K562 (cell line): Measurements from ENCODE around the gene RAI14. TPM values are rescaled to one million over a fixed set of nuclear protein-coding genes. Genes with fewer than 3 reads are reported as not detected.

Experiments
- ATF1 ChIP-seq, 2 experiments: fragments of 450-650 bp in 1 of 2; IDR thresholded peaks; 2 replicates each; pipeline ENCODE4 v1.6.1; 2016; ENCODE audit warnings: missing compliant biosample characterization in 1 of 2, missing genetic modification characterization in 1 of 2
- E4F1 ChIP-seq: fragments of 250-450 bp; sonication (Bioruptor Pico); IDR thresholded peaks from 2 replicates; pipeline ENCODE4 v1.5.0; 2021; ENCODE audit warnings: mild to moderate bottlenecking, borderline replicate concordance
- ELF1 ChIP-seq: fragments of 200-800 bp; sonication (Bioruptor generic); IDR thresholded peaks from 2 replicates; pipeline ENCODE4 v1.6.1; 2016; ENCODE audit warnings: missing genetic modification characterization, missing compliant biosample characterization
- ETV5 ChIP-seq: sonication (generic); formaldehyde crosslinking; IDR thresholded peaks from 2 replicates; pipeline ENCODE4 v1.4.0; 2020; ENCODE audit warnings: low read depth, mild to moderate bottlenecking, missing genetic modification reagents
- EZH2 ChIP-seq: IDR thresholded peaks from 2 replicates; pipeline ENCODE4 v1.6.1; 2012; ENCODE audit warnings: low read depth, mild to moderate bottlenecking, inconsistent platforms, low read length, borderline replicate concordance
- HMGN3 ChIP-seq: IDR thresholded peaks from 2 replicates; pipeline ENCODE4 v1.6.1; 2011; ENCODE audit warnings: borderline replicate concordance, low read depth, mild to moderate bottlenecking, mixed read lengths, low read length; ENCODE audit not compliant: insufficient read length; ENCODE audit errors: extremely low read depth
- L3MBTL2 ChIP-seq: fragments of 450-650 bp; IDR thresholded peaks from 2 replicates; pipeline ENCODE4 v1.6.1; 2016; ENCODE audit warnings: mild to moderate bottlenecking, moderate library complexity
- LCOR ChIP-seq: sonication (generic); formaldehyde crosslinking; IDR thresholded peaks from 2 replicates; pipeline ENCODE4 v1.8.0; 2022; ENCODE audit warnings: mild to moderate bottlenecking, missing genetic modification reagents
- NONO ChIP-seq, 2 experiments: fragments of 200-400 bp in 1 of 2; fragments of 450-650 bp in 1 of 2; formaldehyde crosslinking in 1 of 2; IDR thresholded peaks; 2 replicates each; pipeline ENCODE4 v1.6.1; 2017; ENCODE audit warnings: low read depth in 2 of 2, mild to moderate bottlenecking in 2 of 2, moderate library complexity in 2 of 2, low read length in 1 of 2
- NR4A1 ChIP-seq, 2 experiments: fragments of 250-450 bp in 1 of 2; fragments of 450-650 bp in 1 of 2; sonication (Bioruptor Pico) in 1 of 2; IDR thresholded peaks; 2 replicates each; pipeline versions ENCODE4 v1.4.0 to v1.6.1; 2016 to 2020; ENCODE audit warnings: mild to moderate bottlenecking in 2 of 2, missing compliant biosample characterization in 1 of 2, missing genetic modification characterization in 1 of 2, moderate library complexity in 1 of 2
- NRF1 ChIP-seq, 2 experiments: fragments of 450-650 bp; IDR thresholded peaks in 1 of 2; conservative IDR thresholded peaks in 1 of 2; 2 replicates each; pipeline ENCODE4 v1.6.1; 2014; ENCODE audit warnings: mild to moderate bottlenecking in 2 of 2
- PHF8 ChIP-seq: fragments of 200-600 bp; sonication (generic); IDR thresholded peaks from 2 replicates; pipeline ENCODE4 v1.6.1; 2012; ENCODE audit warnings: mixed run types, mild to moderate bottlenecking, inconsistent platforms, low read length, moderate library complexity, borderline replicate concordance
- RHOXF2B ChIP-seq: fragments of 250-450 bp; sonication (Bioruptor Pico); conservative IDR thresholded peaks from 2 replicates; pipeline ENCODE4 v1.5.1; 2021
- SMAD3 ChIP-seq: fragments of 450-650 bp; formaldehyde crosslinking; conservative IDR thresholded peaks from 2 replicates; pipeline ENCODE4 v1.4.0; 2020; ENCODE audit warnings: mild to moderate bottlenecking
- TAF9B ChIP-seq: fragments of 450-650 bp; IDR thresholded peaks from 2 replicates; pipeline ENCODE4 v1.6.1; 2018; ENCODE audit warnings: mild to moderate bottlenecking; ENCODE audit not compliant: partially characterized antibody
- polyA plus RNA-seq, 8 experiments: library from polyadenylated mRNA; depleted of rRNA in 4 of 8; stranded (reverse) in 5 of 8; unstranded in 3 of 8; fragments of >200 nt; fragmentation: Nextera tagmentation in 2 of 8; fragmentation: Illumina TruSeq in 1 of 8; extraction: Ambion mirVana in 2 of 8; extraction: Trizol in 1 of 8; gene quantifications; 2 replicates each; pipeline versions ENCODE4 v1.2.1 to v1.2.3, GENCODE V29; 2011 to 2014; ENCODE audit warnings: inconsistent platforms in 1 of 8, missing spikeins in 1 of 8
- total RNA-seq, 7 experiments: library from RNA; depleted of rRNA in 6 of 7; stranded (reverse); fragments of >200 nt in 6 of 7; fragmentation: Illumina TruSeq in 2 of 7; extraction: Trizol in 2 of 7; gene quantifications; 2 replicates each; pipeline versions ENCODE4 v1.2.1 to v1.2.3, GENCODE V29; 2011 to 2021; ENCODE audit warnings: low replicate concordance in 1 of 7
- TF ChIP-seq, protein P1 (sequence below): fragments of 200-800 bp; sonication (Bioruptor generic); IDR thresholded peaks from 2 replicates; pipeline ENCODE4 v1.6.1; 2017; ENCODE audit warnings: missing genetic modification characterization, missing compliant biosample characterization

Gene RAI14
- total and polyA plus RNA-seq, 9 of the 15 experiments (the other 6 are each of a cell fraction or from before 2014, with no cell fraction given), result 11.3 to 82.5 (median 34.8) TPM

GRCh38 chr5:34838785-34839714 lies 182.9 kb downstream of the RAI14 start, which contains the start of gene TTC23L (continued):
- TF ChIP-seq HMGN3, result peak; percentile 69
- no peak for TF ChIP-seq SMAD3 (CRISPR knock-in tag)
- no peak for TF ChIP-seq E4F1 (CRISPR knock-in tag)
- no peak for TF ChIP-seq TAF9B
- no peak for TF ChIP-seq RHOXF2B (CRISPR knock-in tag)
- TF ChIP-seq ETV5, result peak; percentile 93
- TF ChIP-seq LCOR (CRISPR knock-in tag), result peak; percentile 60; the same call in 1 of the 2 replicates
- TF ChIP-seq NRF1 (conservative IDR thresholded peaks at IDR 0.05 in 1 of 2, IDR thresholded peaks at IDR 0.05 in 1 of 2), result peak; percentile 86 to 89
- TF ChIP-seq ATF1 (CRISPR knock-in tag; IDR thresholded peaks at IDR 0.05), result no peak
- TF ChIP-seq ATF1 (tag; IDR thresholded peaks at IDR 0.05), result peak; percentile 60
- peak; percentile 86 for TF ChIP-seq ELF1 (tag)
- peak; percentile 85 for TF ChIP-seq L3MBTL2
- peak; percentile 69 for TF ChIP-seq PHF8
- TF ChIP-seq EZH2, result no peak
- TF ChIP-seq, protein P1, sequence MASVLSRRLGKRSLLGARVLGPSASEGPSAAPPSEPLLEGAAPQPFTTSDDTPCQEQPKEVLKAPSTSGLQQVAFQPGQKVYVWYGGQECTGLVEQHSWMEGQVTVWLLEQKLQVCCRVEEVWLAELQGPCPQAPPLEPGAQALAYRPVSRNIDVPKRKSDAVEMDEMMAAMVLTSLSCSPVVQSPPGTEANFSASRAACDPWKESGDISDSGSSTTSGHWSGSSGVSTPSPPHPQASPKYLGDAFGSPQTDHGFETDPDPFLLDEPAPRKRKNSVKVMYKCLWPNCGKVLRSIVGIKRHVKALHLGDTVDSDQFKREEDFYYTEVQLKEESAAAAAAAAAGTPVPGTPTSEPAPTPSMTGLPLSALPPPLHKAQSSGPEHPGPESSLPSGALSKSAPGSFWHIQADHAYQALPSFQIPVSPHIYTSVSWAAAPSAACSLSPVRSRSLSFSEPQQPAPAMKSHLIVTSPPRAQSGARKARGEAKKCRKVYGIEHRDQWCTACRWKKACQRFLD (CRISPR knock-in tag), result peak; percentile 31; the same call in 1 of the 2 replicates
- peak in 1 of 2 experiments; percentile 50; a peak in 1 of 4 replicates for TF ChIP-seq NONO (IDR thresholded peaks at IDR 0.05; ENCODE audit: low read depth in 2 of 2, low read length in 1 of 2)
- 0 out of 2 replicates have a peak, but pooled peaks have one; percentile 69 for TF ChIP-seq NR4A1 (CRISPR knock-in tag; IDR thresholded peaks at IDR 0.05)
- TF ChIP-seq NR4A1 (tag; IDR thresholded peaks at IDR 0.05), result no peak
